HAP-1 (cell line): Measurements from ENCODE around the gene APCDD1L.
"Not testable (repeated sequence)": the region's sequence is repeated elsewhere in the genome, so short reads cannot be mapped to it uniquely, and the experiment has no call there.

Experiments
- DNase-seq, 2 experiments: peaks; one replicate each; pipeline ENCODE4 v3.0.0-alpha.2; 2016 to 2020; ENCODE audit warnings: low spot score in 2 of 2
- H3K27me3 ChIP-seq: fragments of 250-450 bp; sonication (Bioruptor Pico); 2 replicates; pipeline ENCODE4 v1.5.1; 2020; ENCODE audit warnings: low read depth, mild to moderate bottlenecking, moderate library complexity
- H3K36me3 ChIP-seq: fragments of 250-450 bp; sonication (Bioruptor Pico); replicated peaks from 2 replicates; pipeline ENCODE4 v1.5.1; 2020; ENCODE audit warnings: mild to moderate bottlenecking
- H3K4me1 ChIP-seq: fragments of 250-450 bp; sonication (Bioruptor Pico); 2 replicates; pipeline ENCODE4 v1.5.1; 2020; ENCODE audit warnings: mild to moderate bottlenecking
- H3K4me3 ChIP-seq: fragments of 250-450 bp; sonication (Bioruptor Pico); 2 replicates; pipeline ENCODE4 v1.5.1; 2020; ENCODE audit warnings: mild to moderate bottlenecking, moderate library complexity
- H3K9me3 ChIP-seq: fragments of 250-450 bp; sonication (Bioruptor Pico); 2 replicates; pipeline ENCODE4 v1.5.1; 2020; ENCODE audit warnings: mild to moderate bottlenecking, moderate library complexity
- in situ Hi-C: fragments of 300-500 bp; cut with MboI; formaldehyde crosslinking; loops from 3 replicates; pipeline ENCODE4 v1.14.3; 2020; ENCODE audit warnings: low sequenced_read_pairs, inconsistent platforms, mixed read lengths

The APCDD1L gene

DNA sequence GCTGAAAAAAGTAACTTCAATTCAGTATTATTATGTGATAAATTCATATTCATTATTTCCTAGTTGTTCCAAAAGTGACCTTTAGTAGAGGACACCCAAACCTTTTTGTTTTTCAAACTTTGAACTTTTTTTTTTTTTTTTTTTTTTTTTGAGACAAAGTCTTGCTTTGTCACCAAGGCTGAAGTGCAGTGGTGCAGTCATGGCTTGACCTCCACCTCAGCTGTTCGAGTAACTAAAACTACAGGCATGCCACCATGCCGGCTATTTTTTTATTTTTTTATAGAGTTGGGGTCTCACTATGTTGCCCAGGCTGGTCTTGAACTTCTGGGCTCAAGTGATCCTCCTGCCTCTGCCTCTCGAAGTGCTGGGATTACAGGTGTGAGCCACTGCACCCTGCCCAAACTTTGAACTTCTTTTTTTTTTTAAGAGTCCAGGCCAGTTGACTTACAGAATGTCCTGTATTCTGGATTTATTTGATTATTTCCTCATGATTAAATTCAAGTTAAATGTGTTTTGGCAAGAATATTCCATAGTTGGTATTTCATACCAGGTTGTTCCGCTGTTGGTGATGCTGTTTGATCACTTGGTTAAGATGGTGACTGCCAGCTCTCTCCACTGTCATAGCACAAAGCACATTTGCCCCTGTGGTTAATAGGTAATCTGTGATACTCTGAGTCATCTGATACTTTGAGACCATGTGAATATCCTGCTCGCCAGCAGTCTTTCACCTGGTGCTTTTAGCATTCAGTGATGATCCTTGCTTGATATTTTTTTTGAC is 78.1 kb downstream of the APCDD1L start:
- Histone ChIP-seq H3K27me3 (no peaks in the 10 kb centered on the region), H3K4me1 (peaks cover 4% of the 10 kb centered on the region), H3K9me3 (no peaks in the 10 kb centered on the region), H3K4me3 (no peak overlapping the region), H3K36me3 (peaks cover 16% of the 10 kb centered on the region)
- in situ Hi-C loops = no loop called here
- DNase-seq = no peak

GRCh38 chr20:58435237-58435636 is 80.0 kb downstream of the APCDD1L start:
- no peak for DNase-seq
- in situ Hi-C loops = no loop called here
- Histone ChIP-seq H3K4me3 (no peak overlapping the region), H3K36me3 (peaks cover 4% of the 10 kb centered on the region), H3K4me1 (peaks cover 4% of the 10 kb centered on the region), H3K9me3 (no peaks in the 10 kb centered on the region), H3K27me3 (no peaks in the 10 kb centered on the region)

DNA sequence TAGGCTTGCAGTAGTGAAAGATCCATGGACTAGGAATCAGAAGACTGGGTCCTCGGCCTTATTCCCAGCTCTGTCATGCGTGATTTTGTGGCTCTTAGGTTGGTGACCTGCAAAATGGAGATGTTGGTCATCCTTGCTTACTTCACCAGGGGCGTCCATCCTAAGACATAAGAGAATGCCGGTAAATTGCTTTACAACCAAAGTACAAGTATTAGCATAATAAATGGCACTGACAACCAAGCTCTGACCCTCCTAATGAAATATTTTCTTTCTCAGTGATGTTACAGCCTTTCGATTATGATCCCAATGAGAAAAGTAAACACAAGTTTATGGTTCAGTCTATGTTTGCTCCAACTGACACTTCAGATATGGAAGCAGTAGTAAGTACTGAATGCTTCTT is 80.9 kb downstream of the APCDD1L start:
- no peak for DNase-seq
- Histone ChIP-seq H3K36me3 (peaks cover 3% of the 10 kb centered on the region), H3K4me1 (peaks cover 4% of the 10 kb centered on the region), H3K9me3 (no peaks in the 10 kb centered on the region), H3K4me3 (no peak overlapping the region), H3K27me3 (no peaks in the 10 kb centered on the region)
- in situ Hi-C loops = no loop called here

- Histone ChIP-seq H3K9me3 (no peaks in the 10 kb centered on the region), H3K4me3 (no peak overlapping the region), H3K36me3 (peaks cover 3% of the 10 kb centered on the region; the same call in 1 of the 2 replicates), H3K4me1 (peaks cover 4% of the 10 kb centered on the region), H3K27me3 (no peaks in the 10 kb centered on the region)
- in situ Hi-C loops = no loop called here
- no peak for DNase-seq
These were observed 81.4 kb downstream of the APCDD1L start for GRCh38 chr20:58433759-58434158.

GRCh38 chr20:58433029-58433647 is 82.1 kb downstream of the APCDD1L start:
- no peak for DNase-seq
- no peaks in the 10 kb centered on the region for H3K9me3 ChIP-seq
- no peaks in the 10 kb centered on the region for H3K27me3 ChIP-seq
- in situ Hi-C loops = no loop called here
- peaks cover 4% of the 10 kb centered on the region for H3K4me1 ChIP-seq
- no peak overlapping the region for H3K4me3 ChIP-seq
- peaks cover 3% of the 10 kb centered on the region; the same call in 1 of the 2 replicates for H3K36me3 ChIP-seq

DNA sequence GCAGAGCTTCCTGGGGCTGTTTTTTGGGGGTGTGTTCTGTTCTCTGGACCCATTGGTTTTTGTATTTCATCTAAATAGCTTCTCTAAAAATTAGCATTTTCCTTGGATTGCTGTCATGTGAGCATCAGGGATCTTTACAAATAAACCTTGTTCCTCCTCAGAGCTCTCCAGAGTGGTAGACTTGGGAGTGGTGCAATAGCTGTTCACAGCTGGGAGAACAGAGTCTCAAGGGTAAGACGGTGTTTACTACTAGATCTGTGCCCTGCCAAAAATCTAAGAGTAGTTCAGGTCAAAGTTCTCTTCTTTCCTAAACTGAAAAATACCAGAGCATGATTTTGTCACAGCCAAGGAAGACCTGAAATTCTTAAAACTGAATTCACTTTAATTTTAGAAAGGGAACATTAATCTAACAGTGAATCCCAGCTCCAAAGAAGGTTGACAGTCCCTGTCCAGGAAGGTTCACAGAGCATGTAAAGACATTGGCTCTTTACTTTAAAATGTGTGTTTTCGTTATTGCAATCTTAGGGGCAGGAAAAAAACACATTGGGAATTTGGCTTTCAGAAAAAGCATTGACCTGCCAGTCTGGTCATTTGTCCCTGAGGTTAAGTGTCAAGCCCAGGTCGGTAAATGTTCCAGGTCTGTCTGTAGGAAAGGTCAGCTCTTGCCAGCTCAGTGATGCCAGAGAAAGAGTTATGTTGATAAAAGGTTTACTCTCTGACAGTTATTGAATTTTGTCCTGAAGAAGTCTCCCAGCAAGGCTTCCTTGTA is 82.8 kb downstream of the APCDD1L start:
- no peak for DNase-seq
- no peaks in the 10 kb centered on the region for H3K9me3 ChIP-seq
- H3K4me1 ChIP-seq = peaks cover 4% of the 10 kb centered on the region
- in situ Hi-C loops = no loop called here
- H3K4me3 ChIP-seq = no peak overlapping the region
- H3K27me3 ChIP-seq = no peaks in the 10 kb centered on the region
- H3K36me3 ChIP-seq = peaks cover 3% of the 10 kb centered on the region; the same call in 1 of the 2 replicates

- Histone ChIP-seq H3K9me3 (no peaks in the 10 kb centered on the region), H3K4me1 (peaks cover 4% of the 10 kb centered on the region), H3K36me3 (peaks cover 8% of the 10 kb centered on the region), H3K4me3 (no peak overlapping the region), H3K27me3 (no peaks in the 10 kb centered on the region)
- in situ Hi-C loops = no loop called here
- no peak for DNase-seq
These were observed 84.1 kb downstream of the APCDD1L start for GRCh38 chr20:58431134-58431533.

DNA sequence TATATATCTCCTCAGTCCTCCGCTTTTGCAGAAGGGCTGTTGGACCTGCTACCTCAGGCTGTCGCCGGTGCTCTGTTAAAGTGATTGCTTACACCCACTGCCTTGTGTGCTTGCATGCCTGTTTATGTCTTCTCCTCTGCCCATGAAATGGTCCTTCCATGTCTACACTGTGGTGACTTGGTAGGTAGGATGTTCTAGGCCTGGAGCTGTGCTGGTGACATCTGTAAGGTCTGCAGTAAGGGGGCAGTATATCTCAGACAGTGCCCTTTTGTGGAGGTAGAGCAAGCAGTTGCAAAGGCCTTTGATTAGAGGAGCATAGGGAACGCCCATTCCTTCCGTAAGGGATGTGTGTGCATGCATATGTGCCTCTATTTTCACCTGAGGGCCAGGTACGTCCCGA is 85.9 kb downstream of the APCDD1L start:
- no peak for DNase-seq
- in situ Hi-C loops = no loop called here
- Histone ChIP-seq H3K9me3 (no peaks in the 10 kb centered on the region), H3K36me3 (peaks cover 12% of the 10 kb centered on the region), H3K4me3 (no peak overlapping the region), H3K27me3 (no peaks in the 10 kb centered on the region), H3K4me1 (peaks cover 4% of the 10 kb centered on the region)

GRCh38 chr20:58428364-58428763 is 86.8 kb downstream of the APCDD1L start:
- Histone ChIP-seq H3K9me3 (no peaks in the 10 kb centered on the region), H3K4me1 (peaks cover 3% of the 10 kb centered on the region), H3K27me3 (no peaks in the 10 kb centered on the region), H3K36me3 (peaks cover 14% of the 10 kb centered on the region), H3K4me3 (no peak overlapping the region)
- in situ Hi-C loops = no loop called here
- no peak for DNase-seq

GRCh38 chr20:58427571-58427970 is 87.6 kb downstream of the APCDD1L start:
- H3K9me3 ChIP-seq, H3K27me3 ChIP-seq, in situ Hi-C loops, H3K4me1 ChIP-seq, H3K4me3 ChIP-seq, DNase-seq: not testable (repeated sequence)
- H3K36me3 ChIP-seq = peaks cover 14% of the 10 kb centered on the region

- no peak for DNase-seq
- Histone ChIP-seq H3K4me3 (no peak overlapping the region), H3K9me3 (no peaks in the 10 kb centered on the region), H3K27me3 (no peaks in the 10 kb centered on the region), H3K36me3 (peaks cover 38% of the 10 kb centered on the region), H3K4me1 (peaks cover 20% of the 10 kb centered on the region)
- in situ Hi-C loops = no loop called here
These were observed 90.8 kb downstream of the APCDD1L start for GRCh38 chr20:58424218-58424969.

DNA sequence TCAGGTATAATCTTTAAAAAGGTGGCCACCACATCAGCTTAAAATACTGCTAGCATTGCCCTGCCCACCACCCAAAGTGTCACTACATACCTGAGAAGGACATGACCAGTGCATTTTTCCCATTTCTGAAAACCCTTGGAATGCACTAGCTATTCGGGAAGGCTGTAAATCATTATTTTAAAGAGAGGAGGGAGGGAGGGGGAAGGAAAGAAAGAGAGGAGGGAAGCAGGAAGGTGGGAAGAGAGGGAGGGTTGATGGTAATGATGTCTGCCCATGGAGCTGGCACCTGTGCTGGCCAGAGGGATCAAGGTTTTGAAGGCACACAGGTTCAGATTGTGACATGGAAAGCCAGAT is 93.7 kb downstream of the APCDD1L start:
- H3K27me3 ChIP-seq = no peaks in the 10 kb centered on the region
- no peak for DNase-seq

DNA sequence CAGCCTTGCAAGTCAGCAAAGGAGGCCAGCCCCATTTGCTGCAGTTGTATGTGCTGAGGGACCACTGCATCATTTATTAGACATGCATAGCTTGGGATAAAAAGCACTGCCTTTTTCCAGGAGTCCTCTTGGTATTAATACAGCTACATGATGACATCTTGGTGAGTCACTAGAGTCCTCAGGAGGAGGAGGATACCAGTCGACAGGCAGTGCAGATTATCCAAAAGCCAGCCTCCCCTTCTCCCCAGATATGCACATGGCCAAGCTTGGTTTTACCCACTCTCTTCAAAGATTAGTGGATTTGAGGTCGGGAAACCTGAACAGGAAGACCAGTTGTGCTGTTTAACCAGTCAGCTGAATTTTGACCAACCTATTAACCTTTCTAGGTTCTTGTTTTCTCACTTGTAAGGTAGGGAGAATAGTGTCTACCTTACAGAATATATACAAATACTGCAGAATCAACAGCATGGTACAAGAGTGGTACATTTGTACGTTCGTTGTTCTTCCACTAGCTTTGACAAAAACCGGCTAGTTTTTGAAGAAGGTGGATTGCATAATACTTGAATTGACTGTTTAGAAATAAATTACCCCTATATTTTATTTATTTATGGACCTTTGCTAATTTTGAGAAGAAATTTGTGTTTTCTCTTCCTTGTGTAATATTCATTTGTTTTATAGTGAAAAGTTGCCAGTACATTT is 94.3 kb downstream of the APCDD1L start:
- H3K4me1 ChIP-seq = peaks cover 26% of the 10 kb centered on the region
- no peak overlapping the region for H3K4me3 ChIP-seq
- H3K27me3 ChIP-seq = no peaks in the 10 kb centered on the region
- H3K36me3 ChIP-seq = peaks cover 38% of the 10 kb centered on the region
- no peak for DNase-seq
- in situ Hi-C loops = no loop called here
- H3K9me3 ChIP-seq = no peaks in the 10 kb centered on the region

More for the DNA sequence above, 93.7 kb downstream of the APCDD1L start:
- H3K9me3 ChIP-seq = no peaks in the 10 kb centered on the region
- H3K4me3 ChIP-seq = no peak overlapping the region
- H3K36me3 ChIP-seq = peaks cover 43% of the 10 kb centered on the region
- in situ Hi-C loops = no loop called here
- H3K4me1 ChIP-seq = peaks cover 25% of the 10 kb centered on the region
